ACHN (cell line): ENCODE measurements around the gene UMAD1.

Experiments used
- DNase-seq: peaks from one replicate; pipeline ENCODE4 v3.0.0-alpha.2; 2015
- in situ Hi-C: cut with HindIII; loops from 2 replicates; pipeline ENCODE4 v1.10.0; 2017; ENCODE audit warnings: low sequenced_read_pairs, low pct_ligation_motif_present, low pct_unique_long_range_greater_than_20kb

The UMAD1 gene

DNA sequence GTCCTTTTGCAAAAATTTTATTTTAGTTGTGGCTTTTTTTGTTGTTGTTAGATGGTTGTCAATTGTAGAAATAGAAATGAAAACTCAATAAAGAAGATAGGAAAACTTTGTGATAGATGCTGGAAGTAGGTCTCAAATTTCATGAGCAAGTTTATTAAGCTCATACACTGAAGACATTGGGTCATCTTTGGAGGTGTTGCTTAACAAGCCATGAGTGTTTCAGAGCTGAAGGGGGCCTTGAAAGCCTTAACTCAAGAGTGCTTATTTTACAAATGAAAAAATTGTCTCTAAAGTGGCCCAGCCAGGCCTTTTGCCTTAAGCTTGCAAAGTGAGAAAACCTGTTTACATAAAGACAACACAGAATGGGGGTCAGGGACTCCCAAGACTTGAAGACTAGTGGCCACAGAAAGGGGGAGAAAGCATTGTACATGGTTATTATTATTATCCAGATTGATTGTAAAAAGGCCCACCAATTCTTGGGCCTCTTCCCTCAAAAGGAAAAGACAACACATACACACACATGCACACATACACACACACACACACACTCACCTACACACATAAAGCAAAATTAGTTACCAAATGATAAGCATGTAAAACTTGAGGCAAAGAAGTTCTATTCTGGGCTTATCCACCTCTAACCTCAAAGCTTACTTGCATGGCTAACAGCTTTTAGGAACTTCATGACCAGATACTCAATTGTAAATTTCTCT is 278.3 kb downstream of the UMAD1 start:
- in situ Hi-C loops: no loop called here
- DNase-seq: no peak

DNA sequence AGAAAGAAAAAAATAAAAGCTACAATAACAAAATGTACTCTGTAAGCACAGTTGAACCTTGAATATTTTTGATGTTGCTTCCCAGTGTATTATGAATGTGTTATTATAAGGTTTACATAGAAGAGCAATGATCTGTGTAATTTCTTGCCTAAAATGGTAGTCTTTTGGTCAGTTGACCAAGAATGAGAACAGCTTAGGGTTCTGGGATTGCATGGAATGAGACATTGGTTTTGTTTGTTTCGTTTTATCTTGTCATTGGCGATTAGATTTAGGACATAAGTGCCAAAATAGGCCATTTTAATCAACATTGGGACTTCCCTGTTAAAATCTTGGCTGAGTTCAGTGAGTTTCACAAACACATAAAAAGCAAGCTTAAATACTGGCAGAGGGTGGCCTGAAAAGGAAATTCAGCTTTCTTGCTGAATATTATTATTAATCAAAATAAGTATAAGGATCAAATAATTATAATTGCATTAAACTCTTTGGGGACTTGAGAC is 278.9 kb downstream of the UMAD1 start:
- in situ Hi-C loops: no loop called here

DNA sequence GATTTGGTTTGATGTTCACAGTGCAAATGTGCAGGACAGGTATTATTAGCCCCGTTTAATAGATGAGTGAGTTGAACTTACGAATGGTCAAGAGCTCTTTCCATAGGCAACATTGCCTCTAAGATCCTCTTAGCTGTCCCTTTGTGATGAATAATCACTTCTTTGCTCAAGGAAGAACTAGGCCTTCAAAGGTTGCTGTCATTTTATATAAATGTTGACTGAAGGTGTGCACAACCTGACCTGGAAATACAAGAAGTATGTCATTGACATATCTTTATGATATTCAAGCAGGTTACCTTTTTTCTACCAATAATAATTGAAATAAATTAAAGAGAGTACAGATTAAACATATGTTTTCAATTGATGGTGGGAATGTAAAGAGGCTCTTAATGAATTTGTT is 279.5 kb downstream of the UMAD1 start:
- no peak for DNase-seq
- in situ Hi-C loops: no loop called here

More for the DNA sequence above, 278.9 kb downstream of the UMAD1 start:
- DNase-seq: no peak

DNA sequence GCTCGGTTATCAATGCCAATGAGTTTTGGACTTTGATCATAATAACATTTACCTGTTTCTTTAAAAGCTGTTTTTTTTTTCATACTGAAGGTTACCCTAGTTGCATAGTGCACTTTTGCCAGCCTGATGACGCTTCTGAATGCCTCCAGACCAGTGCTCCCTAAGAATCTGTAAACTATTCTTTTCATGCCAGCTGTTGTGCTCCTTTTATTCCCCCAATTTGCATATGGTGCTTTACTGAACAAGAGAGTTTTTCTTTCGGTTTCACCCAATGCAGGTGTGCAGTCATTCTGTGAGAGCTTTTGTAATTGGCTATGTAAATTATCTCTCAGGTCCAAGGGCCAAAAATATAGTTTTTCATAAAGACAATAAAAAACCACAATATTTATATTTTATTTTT is 279.9 kb downstream of the UMAD1 start:
- in situ Hi-C loops: no loop called here
- peak; percentile 33 for DNase-seq

DNA sequence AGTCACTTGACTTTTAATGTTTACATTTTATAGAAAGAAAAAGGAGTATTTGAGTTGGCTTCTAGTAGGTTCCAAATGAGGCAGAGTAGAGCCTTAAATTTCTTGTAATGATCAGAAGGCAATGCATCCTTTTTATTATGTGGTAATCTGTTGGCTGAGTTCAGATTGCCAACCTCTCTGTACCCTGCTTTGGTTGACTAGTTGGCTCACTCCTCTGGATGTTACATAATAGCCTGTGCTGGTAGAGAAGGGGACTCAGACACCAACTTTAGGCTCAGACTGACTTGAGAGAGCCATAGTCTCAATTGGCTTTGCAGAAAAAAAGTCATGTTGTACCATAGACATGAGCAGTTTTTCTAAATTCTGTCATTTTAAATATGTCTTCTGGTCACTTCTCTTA is 281.3 kb downstream of the UMAD1 start:
- DNase-seq: no peak
- in situ Hi-C loops: no loop called here

DNA sequence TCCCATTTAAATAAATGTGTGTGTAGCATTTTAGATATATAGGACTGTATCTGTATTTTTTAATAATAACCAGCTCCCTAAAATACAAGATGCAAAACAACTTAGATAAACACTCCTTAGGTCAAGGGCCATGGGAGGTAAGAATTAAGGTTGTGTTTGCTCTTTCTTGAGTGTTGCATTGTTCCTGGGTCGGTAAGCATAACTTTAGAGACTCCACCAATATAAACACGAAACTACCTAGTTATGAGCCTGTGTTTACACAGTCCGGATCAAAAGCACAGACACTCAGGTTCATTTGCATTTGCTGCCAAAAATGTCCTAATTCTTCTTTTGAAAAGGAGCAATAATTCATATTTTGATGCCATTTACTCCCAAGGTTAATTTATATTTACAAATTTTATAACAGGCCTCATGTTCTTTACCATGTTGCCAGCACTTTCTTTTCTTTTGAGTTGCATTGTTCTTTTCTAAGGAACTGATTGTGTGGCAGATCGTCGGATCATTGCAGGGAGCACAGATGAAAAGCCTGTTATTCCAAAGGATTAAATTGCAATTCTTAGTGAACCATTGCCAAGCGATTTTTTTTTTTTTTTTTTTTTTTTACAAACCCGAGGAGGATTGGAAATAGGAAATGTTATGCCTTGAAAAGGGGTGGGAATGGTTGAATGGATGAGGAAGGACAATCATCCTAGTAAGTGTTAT is 282.3 kb downstream of the UMAD1 start:
- no peak for DNase-seq
- in situ Hi-C loops: no loop called here

DNA sequence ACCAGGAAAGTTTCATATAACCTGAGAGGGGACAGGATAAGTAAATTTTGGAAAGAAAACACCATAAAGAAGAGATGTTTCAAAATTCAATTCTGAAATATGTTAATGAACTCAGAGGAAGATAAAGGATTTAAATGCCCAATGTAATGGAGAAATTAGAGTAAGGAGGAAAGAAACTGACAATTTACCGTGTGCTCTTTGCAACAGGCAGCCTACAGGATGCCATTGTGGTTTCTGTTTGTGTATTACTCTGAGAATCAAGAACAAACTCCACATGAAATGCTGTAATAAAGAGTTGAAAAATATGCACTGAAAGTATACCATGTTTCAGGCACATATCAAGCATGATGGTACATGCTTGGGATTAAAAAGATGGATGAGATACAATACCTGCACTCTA is 283.3 kb downstream of the UMAD1 start:
- DNase-seq: no peak
- in situ Hi-C loops: no loop called here

DNA sequence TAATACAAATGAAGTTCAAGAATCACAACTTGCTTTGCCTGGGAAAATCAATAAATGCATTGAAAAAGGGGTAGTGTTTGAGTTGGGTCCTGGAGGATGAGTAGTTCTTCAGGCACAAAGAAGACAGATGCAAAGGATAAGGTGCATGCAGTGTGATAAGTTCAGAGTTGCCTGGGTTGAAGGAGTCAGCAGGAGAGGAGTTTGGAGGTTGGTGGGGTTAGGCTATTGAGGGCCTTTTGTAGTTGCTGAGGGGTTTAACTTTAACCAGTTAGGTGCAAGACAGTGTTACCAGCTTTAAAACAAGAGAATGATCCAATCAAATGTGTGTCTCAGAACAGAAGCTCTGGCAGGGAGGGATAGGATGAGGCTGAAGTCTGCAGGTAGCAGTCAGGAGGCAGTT is 283.8 kb downstream of the UMAD1 start:
- no peak for DNase-seq

More for the DNA sequence above, 283.8 kb downstream of the UMAD1 start:
- in situ Hi-C loops: no loop called here
